ENCODE data around the gene EDAR.

- TF ChIP-seq CTCF (optimal IDR thresholded peaks at IDR 0.05 in 1 of 3, IDR thresholded peaks at IDR 0.05 in 1 of 3, conservative IDR thresholded peaks at IDR 0.05 in 1 of 3; ENCODE audit: extremely low read depth in 1 of 3, insufficient read depth in 2 of 3, low read length in 3 of 3) (no peak), EZH2 (IDR thresholded peaks at IDR 0.05; ENCODE audit: low read length) (no peak)
Observed at GRCh38 chr2:108978709-108979111, 10.3 kb downstream of the EDAR start.
